Heart left ventricle (tissue), 13 donors: ENCODE data around the gene RAD54L.

Experiments used
- POLR2A ChIP-seq, 2 donors: fragments of 450-650 bp; IDR thresholded peaks; one replicate each; pipeline ENCODE4 v1.6.1; 2017; ENCODE audit warnings: antibody characterized with exemption in 2 of 2, mild to moderate bottlenecking in 2 of 2, moderate library complexity in 2 of 2
- TF ChIP-seq, protein P1 (sequence below), 12 donors: fragments of 200-600 bp; sonication (generic) in 4 of 12; IDR thresholded peaks; one replicate each; pipeline versions ENCODE4 v1.5.0 to v1.8.0; 2018 to 2022; ENCODE audit warnings: antibody characterized with exemption in 12 of 12, mild to moderate bottlenecking in 5 of 12
- donor health status: ischemic (EF 13 %, LVEDD 7.1; RV severe dilation, severe dysfunction).
- donor health status: DM: no; HTN: yes; CAD: no.
- donor health status: DM: no; HTN: no; CAD: no.
- donor health status: ischemic (EF 25% LVEDD 6.9; RV normal size, moderate dysfunction).
- donor health status: ischemic (EF 25% LVEDD 5.7; RV mildly dilated, moderate dysfunction).
- donor health status: ischemic (EF 35%, LVEDD 5.7; RV mildly dilated, moderate dysfunction).
- donor health status: nonischemic (EF 11% LVEDD 7.7; RV severe dilation, severe dysfunction).
- donor health status: DM: yes; HTN: yes; CAD: no.
- donor health status: PGD.
- donor health status: ischemic (EF 29% LVEDD 5.4; RV normal size, mild dysfunction).
- donor health status: nonischemic (EF 23%, LVEDD 6.1; RV moderate dilation, normal function).

DNA sequence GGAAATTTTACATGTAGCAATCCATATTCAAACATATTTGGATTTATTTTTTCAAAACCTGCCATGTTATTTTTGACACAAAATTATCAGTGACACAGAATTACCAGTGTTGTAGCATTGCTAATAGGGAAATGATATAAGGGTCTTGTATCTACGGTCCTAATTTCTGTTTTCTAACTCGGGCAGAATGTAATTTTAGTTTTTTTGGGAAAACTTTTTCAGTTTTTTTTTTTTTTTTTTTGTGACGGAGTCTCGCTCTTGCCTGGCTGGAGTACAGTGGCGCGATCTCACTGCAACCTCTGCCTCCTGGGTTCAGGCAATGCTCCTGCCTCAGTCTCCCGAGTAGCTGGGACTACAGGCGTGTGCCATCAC, 58.6 kb downstream of the RAD54L start:
- TF ChIP-seq, protein P1, sequence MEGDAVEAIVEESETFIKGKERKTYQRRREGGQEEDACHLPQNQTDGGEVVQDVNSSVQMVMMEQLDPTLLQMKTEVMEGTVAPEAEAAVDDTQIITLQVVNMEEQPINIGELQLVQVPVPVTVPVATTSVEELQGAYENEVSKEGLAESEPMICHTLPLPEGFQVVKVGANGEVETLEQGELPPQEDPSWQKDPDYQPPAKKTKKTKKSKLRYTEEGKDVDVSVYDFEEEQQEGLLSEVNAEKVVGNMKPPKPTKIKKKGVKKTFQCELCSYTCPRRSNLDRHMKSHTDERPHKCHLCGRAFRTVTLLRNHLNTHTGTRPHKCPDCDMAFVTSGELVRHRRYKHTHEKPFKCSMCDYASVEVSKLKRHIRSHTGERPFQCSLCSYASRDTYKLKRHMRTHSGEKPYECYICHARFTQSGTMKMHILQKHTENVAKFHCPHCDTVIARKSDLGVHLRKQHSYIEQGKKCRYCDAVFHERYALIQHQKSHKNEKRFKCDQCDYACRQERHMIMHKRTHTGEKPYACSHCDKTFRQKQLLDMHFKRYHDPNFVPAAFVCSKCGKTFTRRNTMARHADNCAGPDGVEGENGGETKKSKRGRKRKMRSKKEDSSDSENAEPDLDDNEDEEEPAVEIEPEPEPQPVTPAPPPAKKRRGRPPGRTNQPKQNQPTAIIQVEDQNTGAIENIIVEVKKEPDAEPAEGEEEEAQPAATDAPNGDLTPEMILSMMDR (IDR thresholded peaks at IDR 0.05), result no peak
- no peak for TF ChIP-seq POLR2A (IDR thresholded peaks at IDR 0.05)
